Activated CD8-positive, alpha-beta memory T cell treated with anti-CD3 and anti-CD28 coated beads, Interleukin-2, amount 10 ng/mL, durations not matched to agents 7 days and 5 days (primary cell): ENCODE results near the gene PSMA3. TPM values are rescaled to one million over a fixed set of nuclear protein-coding genes. Genes with fewer than 3 reads are reported as not detected.

Experiments used
- ATAC-seq: fragments of 150-1000 bp; cut with Tn5 transposase; one replicate; pipeline ENCODE4 v1.10.0; 2021; ENCODE audit warnings: moderate library complexity
- CTCF ChIA-PET: fragments of 350-600 bp; sonication (Branson Sonifier 250); formaldehyde crosslinking; loops from one replicate; lab custom pipeline; 2021; ENCODE audit warnings: antibody characterized with exemption; lab: Charles Lee
- DNase-seq: peaks from one replicate; pipeline ENCODE4 v3.0.0-alpha.2; 2020
- H3K27ac Mint-ChIP-seq: one replicate; pipeline ENCODE4 v1.8.0; 2021; ENCODE audit warnings: mild to moderate bottlenecking, mixed read lengths
- H3K27me3 Mint-ChIP-seq: one replicate; pipeline ENCODE4 v1.8.0; 2021; ENCODE audit warnings: mixed read lengths
- H3K36me3 Mint-ChIP-seq: one replicate; pipeline ENCODE4 v1.8.0; 2021; ENCODE audit warnings: mild to moderate bottlenecking, mixed read lengths
- H3K4me1 Mint-ChIP-seq: one replicate; pipeline ENCODE4 v1.8.0; 2021; ENCODE audit warnings: mixed read lengths
- H3K4me3 Mint-ChIP-seq: one replicate; pipeline ENCODE4 v1.8.0; 2021; ENCODE audit warnings: mild to moderate bottlenecking, moderate library complexity, mixed read lengths
- H3K9me3 Mint-ChIP-seq: one replicate; pipeline ENCODE4 v1.8.0; 2022; ENCODE audit warnings: low read depth, mixed read lengths
- total RNA-seq, 2 experiments: library from RNA; stranded (reverse); gene quantifications; one replicate each; pipeline ENCODE4 v1.2.3, GENCODE V29; 2021

Gene PSMA3
- total RNA-seq, 2 experiments from 2014 or later, result 284 to 312 TPM

DNA sequence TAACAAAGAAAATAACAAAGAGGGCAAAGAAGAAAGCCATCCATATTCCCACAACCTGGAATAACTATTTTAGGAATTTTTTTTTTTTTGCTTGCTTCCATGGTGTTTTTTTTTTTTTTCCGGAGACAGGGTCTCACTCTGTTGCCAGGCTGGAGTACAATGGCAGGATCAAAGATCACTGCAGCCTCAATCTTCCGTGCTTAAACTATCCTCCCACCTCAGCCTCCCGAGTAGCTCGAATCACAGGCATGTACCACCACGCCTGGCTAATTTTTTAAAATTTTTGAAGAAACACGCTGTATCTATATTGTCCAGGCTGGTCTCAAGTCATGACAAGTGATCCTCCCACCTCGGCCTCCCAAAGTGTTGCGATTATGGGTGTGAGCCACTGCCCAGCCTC lies 33.5 kb downstream of the PSMA3 start:
- no peak overlapping the region for H3K27ac Mint-ChIP-seq
- H3K36me3 Mint-ChIP-seq, result peaks cover 50% of the 10 kb centered on the region
- H3K4me1 Mint-ChIP-seq, result peaks cover 61% of the 10 kb centered on the region

DNA sequence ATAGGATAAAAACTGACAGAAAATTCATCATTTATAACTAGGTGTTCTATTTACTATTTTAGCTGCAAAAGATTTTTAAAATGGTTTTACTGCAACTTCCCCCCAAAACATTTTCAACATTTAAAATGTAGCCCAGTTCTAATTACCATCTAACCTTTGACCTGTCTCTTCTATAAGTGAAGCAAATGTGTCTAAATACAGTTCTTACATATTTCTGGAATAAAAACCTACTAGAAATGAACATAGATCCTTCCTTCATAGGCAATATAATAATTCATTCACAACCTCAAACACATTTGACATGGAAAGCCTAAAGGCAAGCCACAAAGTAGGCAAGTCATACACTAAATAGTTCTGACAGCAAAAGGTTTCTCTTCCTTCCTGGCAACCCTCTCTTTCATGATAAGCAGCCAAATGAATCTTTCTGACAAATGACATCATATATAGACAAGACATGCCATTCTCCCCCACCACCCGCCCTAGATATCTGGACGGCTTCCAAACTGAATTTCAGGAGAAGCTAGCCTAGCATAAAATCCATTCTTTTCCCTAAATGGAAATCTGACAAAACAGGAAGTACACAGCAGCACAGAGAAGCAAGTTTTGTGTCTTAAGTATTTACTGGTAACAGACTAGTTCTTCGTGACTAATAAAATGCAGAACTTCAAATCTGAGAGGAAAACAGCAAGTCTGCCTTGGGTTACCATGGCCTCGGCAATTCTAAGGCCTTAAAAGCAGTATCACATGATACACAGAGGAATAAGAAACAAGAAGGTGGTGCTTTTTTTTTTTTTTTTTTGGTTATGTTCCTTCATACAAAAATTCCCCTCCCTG lies 36.5 kb downstream of the PSMA3 start:
- CTCF ChIA-PET, result interaction anchor here (0.7 to 2.3 kb wide), 2 partner anchors 16 to 691 kb away, joined by 3 to 7 read pairs; partner anchors contain the start of gene ARID4A
- H3K4me3 Mint-ChIP-seq, result peak overlapping the region; percentile 43
- ATAC-seq, result peak; percentile 81
- H3K9me3 Mint-ChIP-seq, result no peaks in the 10 kb centered on the region
- H3K4me1 Mint-ChIP-seq, result peaks cover 59% of the 10 kb centered on the region
- peaks cover 53% of the 10 kb centered on the region for H3K36me3 Mint-ChIP-seq
- DNase-seq, result peak; percentile 47
- H3K27ac Mint-ChIP-seq, result peak overlapping the region; percentile 93
- no peaks in the 10 kb centered on the region for H3K27me3 Mint-ChIP-seq

More for the DNA sequence above, 33.5 kb downstream of the PSMA3 start:
- Mint-ChIP-seq H3K9me3 (no peaks in the 10 kb centered on the region), H3K27me3 (no peaks in the 10 kb centered on the region), H3K4me3 (no peak overlapping the region)
- CTCF ChIA-PET, result interaction anchor here (1.2 to 1.3 kb wide), 2 partner anchors 8 to 28 kb away, joined by 4 read pairs; no protein-coding TSS in a partner anchor
- no peak for DNase-seq
- no peak for ATAC-seq

DNA sequence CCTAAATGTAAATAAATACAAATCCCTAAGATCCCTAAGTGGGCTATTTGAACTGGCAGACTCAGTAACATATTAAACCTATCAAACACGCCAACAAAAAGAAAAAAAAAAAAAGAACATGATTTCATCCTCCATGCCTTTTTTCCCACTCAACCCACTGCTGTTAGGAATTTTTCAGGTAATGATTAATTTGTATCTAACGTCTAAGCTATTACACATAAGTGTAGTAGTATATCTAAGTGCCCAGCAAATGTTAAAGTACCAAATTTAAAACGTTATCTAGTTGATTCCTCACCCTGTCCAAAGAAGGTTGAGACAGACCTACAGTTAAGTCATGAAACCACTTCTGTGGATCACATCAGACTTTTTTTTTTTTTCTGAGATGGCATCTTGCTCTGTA lies 37.3 kb downstream of the PSMA3 start:
- CTCF ChIA-PET, result interaction anchor here (0.7 to 1.7 kb wide), 2 partner anchors 16 to 690 kb away, joined by 3 to 4 read pairs; partner anchors contain the start of gene ARID4A
- peaks cover 52% of the 10 kb centered on the region for H3K4me1 Mint-ChIP-seq
- no peaks in the 10 kb centered on the region for H3K27me3 Mint-ChIP-seq
- ATAC-seq (no peak), DNase-seq (no peak)
- H3K4me3 Mint-ChIP-seq, result no peak overlapping the region
- no peaks in the 10 kb centered on the region for H3K9me3 Mint-ChIP-seq
- peaks cover 53% of the 10 kb centered on the region for H3K36me3 Mint-ChIP-seq
- H3K27ac Mint-ChIP-seq, result peak overlapping the region; percentile 93

GRCh38 chr14:58282925-58283593 lies 38.4 kb downstream of the PSMA3 start:
- ATAC-seq (no peak), DNase-seq (no peak)
- Mint-ChIP-seq H3K27ac (peak overlapping the region; percentile 40), H3K4me3 (no peak overlapping the region), H3K27me3 (no peaks in the 10 kb centered on the region), H3K36me3 (peaks cover 59% of the 10 kb centered on the region), H3K4me1 (peaks cover 59% of the 10 kb centered on the region), H3K9me3 (no peaks in the 10 kb centered on the region)
- CTCF ChIA-PET, result interaction anchor here (1.7 kb wide), 1 partner anchor 15 kb away, joined by 4 read pairs; the partner anchor contains the start of gene ARID4A

DNA sequence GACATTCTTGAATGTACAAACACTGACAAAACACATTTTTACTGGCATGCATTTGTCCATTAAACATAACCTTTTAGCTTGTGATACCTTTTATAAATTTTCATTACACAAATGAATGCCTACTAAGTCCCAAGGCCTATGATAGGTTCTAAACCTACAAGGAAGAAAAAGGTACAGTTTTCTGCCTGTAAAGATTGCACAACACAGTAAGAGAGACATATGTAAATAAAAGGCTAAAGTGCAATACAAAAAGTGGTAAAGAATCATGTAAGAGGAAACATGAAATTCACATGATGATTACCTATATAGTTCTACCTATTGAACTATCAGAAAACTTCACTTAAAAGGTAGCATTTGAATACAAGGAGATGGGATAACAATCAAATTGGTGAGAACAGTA lies 39.1 kb downstream of the PSMA3 start:
- Mint-ChIP-seq H3K27ac (no peak overlapping the region), H3K4me3 (no peak overlapping the region), H3K36me3 (peaks cover 62% of the 10 kb centered on the region), H3K4me1 (peaks cover 63% of the 10 kb centered on the region), H3K27me3 (no peaks in the 10 kb centered on the region), H3K9me3 (no peaks in the 10 kb centered on the region)
- ATAC-seq (no peak), DNase-seq (no peak)
- CTCF ChIA-PET, result interaction anchor here (1.5 to 1.7 kb wide), 2 partner anchors 11 to 14 kb away, joined by 3 to 4 read pairs; partner anchors contain the start of gene ARID4A

DNA sequence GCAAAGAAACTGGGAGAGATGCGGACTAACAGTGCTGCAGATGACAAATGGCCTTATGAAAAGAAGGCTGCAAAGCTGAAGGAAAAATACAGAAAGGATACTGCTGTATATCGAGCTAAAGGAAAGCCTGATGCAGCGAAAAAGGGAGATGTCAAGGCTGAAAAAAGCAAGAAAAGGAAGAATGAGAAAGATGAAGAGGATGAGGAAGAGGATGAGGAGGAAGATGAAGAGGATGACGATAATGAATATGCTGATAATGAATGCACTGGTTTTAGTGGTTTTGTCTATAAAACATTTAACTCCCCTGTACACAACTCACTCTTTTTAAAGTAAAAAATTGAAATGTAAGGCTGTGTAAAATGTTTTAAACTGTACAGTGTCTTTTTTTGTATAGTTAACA lies 40.5 kb downstream of the PSMA3 start:
- CTCF ChIA-PET, result interaction anchor here (1.5 kb wide), 1 partner anchor 10 kb away, joined by 3 read pairs; no protein-coding TSS in a partner anchor
- Mint-ChIP-seq H3K27ac (peak overlapping the region; percentile 28), H3K27me3 (no peaks in the 10 kb centered on the region), H3K36me3 (peaks cover 67% of the 10 kb centered on the region), H3K9me3 (no peaks in the 10 kb centered on the region), H3K4me3 (no peak overlapping the region), H3K4me1 (peaks cover 68% of the 10 kb centered on the region)
- ATAC-seq (no peak), DNase-seq (no peak)

GRCh38 chr14:58287607-58288042 lies 43.0 kb downstream of the PSMA3 start:
- no peak for DNase-seq
- Mint-ChIP-seq H3K4me3 (no peak overlapping the region), H3K4me1 (peaks cover 53% of the 10 kb centered on the region), H3K27me3 (no peaks in the 10 kb centered on the region), H3K9me3 (no peaks in the 10 kb centered on the region), H3K36me3 (peaks cover 60% of the 10 kb centered on the region), H3K27ac (no peak overlapping the region)
- ATAC-seq, result no peak
- CTCF ChIA-PET, result no interaction called here

DNA sequence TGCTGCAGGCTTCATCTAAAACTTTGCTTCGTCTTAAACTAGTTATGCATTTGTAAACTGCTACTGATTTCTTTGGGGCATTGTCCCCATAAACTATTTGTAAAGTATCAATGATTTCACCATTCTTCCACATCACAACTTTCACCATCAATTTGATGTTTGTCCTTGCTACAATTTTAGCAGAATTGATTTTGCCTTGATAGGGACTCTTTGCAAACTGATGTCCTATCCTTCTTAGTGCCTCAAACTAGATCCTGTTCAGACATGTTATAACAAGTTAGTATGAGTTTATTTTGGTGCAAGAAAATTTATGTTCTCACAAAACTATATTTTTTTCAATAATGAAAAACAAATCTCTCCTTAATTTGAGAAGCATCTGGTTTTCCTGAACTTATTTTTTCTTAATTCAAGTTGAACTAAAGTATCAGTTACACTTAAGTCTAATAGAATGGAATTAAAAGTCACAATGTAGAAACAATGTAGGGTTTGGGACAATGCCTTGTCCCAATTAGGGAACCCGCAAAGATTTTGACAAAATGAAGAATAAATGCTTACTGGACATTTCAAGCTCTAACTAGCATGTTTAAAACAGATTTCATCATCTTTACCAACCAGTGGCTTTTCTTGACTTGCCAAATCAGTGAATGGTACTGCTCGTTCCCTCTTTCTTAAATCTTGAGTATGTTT lies 43.6 kb downstream of the PSMA3 start:
- CTCF ChIA-PET, result no interaction called here
- Mint-ChIP-seq H3K27me3 (no peaks in the 10 kb centered on the region), H3K4me1 (peaks cover 53% of the 10 kb centered on the region), H3K27ac (peak overlapping the region; percentile 61), H3K4me3 (no peak overlapping the region), H3K36me3 (peaks cover 61% of the 10 kb centered on the region), H3K9me3 (no peaks in the 10 kb centered on the region)
- ATAC-seq, result no peak
- DNase-seq, result no peak

DNA sequence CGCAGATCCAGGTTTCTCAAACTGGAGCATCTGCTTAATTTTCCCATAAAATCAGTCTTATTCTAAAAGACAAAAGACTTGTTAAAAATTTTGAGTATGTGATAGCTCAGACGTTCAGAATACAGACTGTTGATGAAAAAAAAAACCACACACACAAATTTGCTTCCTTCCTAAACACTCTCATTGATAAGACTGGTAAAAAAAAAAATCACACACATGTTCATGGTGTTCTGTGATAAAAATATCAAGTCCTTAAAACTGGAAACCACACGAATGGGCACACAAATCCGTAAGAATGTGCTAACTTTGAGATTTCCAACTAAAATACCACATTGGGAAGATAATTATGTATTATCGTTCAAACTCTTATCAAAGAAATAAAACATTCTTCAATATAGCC lies 47.0 kb downstream of the PSMA3 start:
- no peaks in the 10 kb centered on the region for H3K27me3 Mint-ChIP-seq
- DNase-seq, result no peak
- H3K27ac Mint-ChIP-seq, result no peak overlapping the region
- H3K4me1 Mint-ChIP-seq, result peaks cover 58% of the 10 kb centered on the region
- no peak for ATAC-seq
- CTCF ChIA-PET, result no interaction called here
- no peaks in the 10 kb centered on the region for H3K9me3 Mint-ChIP-seq
- peaks cover 66% of the 10 kb centered on the region for H3K36me3 Mint-ChIP-seq
- H3K4me3 Mint-ChIP-seq, result no peak overlapping the region

DNA sequence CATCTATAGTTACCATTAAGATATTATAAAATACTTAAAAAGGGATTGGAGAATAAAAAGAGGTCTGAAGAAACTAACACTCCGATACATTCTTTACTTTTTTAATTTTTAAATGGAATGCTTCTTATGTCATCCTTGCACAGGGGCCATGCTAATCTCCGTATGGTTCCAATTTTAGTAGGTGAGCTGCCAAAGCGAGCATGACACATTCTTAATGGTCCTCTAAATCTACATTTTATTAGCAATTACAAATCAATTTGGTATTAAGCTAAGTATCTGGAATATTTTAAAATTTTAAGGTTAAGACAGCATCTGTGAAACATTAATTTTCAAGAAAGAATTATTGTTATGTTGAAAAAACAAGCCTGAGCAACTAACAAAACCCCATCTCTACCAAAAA lies 47.5 kb downstream of the PSMA3 start:
- DNase-seq (no peak), ATAC-seq (no peak)
- Mint-ChIP-seq H3K27me3 (no peaks in the 10 kb centered on the region), H3K36me3 (peaks cover 67% of the 10 kb centered on the region), H3K9me3 (no peaks in the 10 kb centered on the region), H3K27ac (no peak overlapping the region), H3K4me3 (no peak overlapping the region), H3K4me1 (peaks cover 59% of the 10 kb centered on the region)
- CTCF ChIA-PET, result no interaction called here

GRCh38 chr14:58294201-58294600 lies 49.6 kb downstream of the PSMA3 start:
- Mint-ChIP-seq H3K36me3 (peaks cover 48% of the 10 kb centered on the region), H3K27ac (no peak overlapping the region), H3K4me1 (peaks cover 45% of the 10 kb centered on the region), H3K27me3 (no peaks in the 10 kb centered on the region), H3K9me3 (no peaks in the 10 kb centered on the region), H3K4me3 (no peak overlapping the region)
- DNase-seq (no peak), ATAC-seq (no peak)
- CTCF ChIA-PET, result interaction anchor here (1.0 kb wide), 1 partner anchor 10 kb away, joined by 3 read pairs; no protein-coding TSS in a partner anchor

- Mint-ChIP-seq H3K27ac (no peak overlapping the region), H3K9me3 (no peaks in the 10 kb centered on the region), H3K36me3 (peaks cover 35% of the 10 kb centered on the region), H3K4me1 (peaks cover 47% of the 10 kb centered on the region), H3K4me3 (no peak overlapping the region), H3K27me3 (no peaks in the 10 kb centered on the region)
- CTCF ChIA-PET, result interaction anchor here (2.1 kb wide), 2 partner anchors 16 to 130 kb away, joined by 7 to 11 read pairs; partner anchors contain the start of genes KIAA0586 and TIMM9
- ATAC-seq (no peak), DNase-seq (no peak)
These were observed 52.1 kb downstream of the PSMA3 start for GRCh38 chr14:58296726-58297125.

DNA sequence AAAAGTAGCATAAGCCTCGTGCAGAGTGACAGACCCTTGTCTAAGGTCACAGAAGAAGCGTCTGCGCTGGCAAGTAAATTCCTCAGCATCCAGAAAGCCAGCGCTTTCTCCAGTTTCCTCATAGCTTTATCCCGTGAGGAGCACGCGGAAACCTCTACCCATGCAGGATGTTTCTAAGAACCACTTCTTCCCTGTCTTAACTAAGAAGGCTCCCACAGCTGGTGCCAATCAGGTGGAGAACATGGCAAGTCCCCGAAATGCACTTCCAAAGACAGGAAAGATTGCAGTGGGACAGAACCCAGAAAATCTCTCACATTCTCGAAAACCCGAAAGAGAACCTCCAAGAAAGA lies 52.7 kb downstream of the PSMA3 start:
- Mint-ChIP-seq H3K9me3 (no peaks in the 10 kb centered on the region), H3K4me1 (peaks cover 48% of the 10 kb centered on the region), H3K27me3 (no peaks in the 10 kb centered on the region), H3K4me3 (no peak overlapping the region), H3K36me3 (peaks cover 39% of the 10 kb centered on the region), H3K27ac (no peak overlapping the region)
- ATAC-seq (no peak), DNase-seq (no peak)
- CTCF ChIA-PET, result interaction anchor here (1.6 to 2.1 kb wide), 3 partner anchors 17 to 130 kb away, joined by 7 to 11 read pairs (median 8); partner anchors contain the start of genes KIAA0586, PSMA3 and TIMM9
